Right cardiac atrium (tissue), 5 donors: ENCODE results near the gene POLN. TPM values are rescaled to one million over a fixed set of nuclear protein-coding genes. Genes with fewer than 3 reads are reported as not detected.
"Not testable (repeated sequence)": the region's sequence is repeated elsewhere in the genome, so short reads cannot be mapped to it uniquely, and the experiment has no call there.

Experiments used
- ATAC-seq, 2 donors: fragments of 200-7000 bp; cut with Tn5 transposase; one replicate each; pipeline versions ENCODE4 v1.8.0 to v1.9.1; 2020; ENCODE audit warnings: moderate library complexity in 2 of 2, mild to moderate bottlenecking in 1 of 2
- DNase-seq, 3 donors: peaks; one replicate each; pipeline ENCODE4 v3.0.0-alpha.2; 2020
- H3K27ac ChIP-seq: one replicate; pipeline ENCODE4 v1.5.1; 2013; ENCODE audit warnings: mild to moderate bottlenecking, low read length, control low read depth, moderate library complexity
- H3K27me3 ChIP-seq: one replicate; pipeline ENCODE4 v1.6.1; 2013; ENCODE audit not compliant: control insufficient read depth, insufficient read depth
- H3K4me1 ChIP-seq: one replicate; pipeline ENCODE4 v1.6.1; 2013; ENCODE audit warnings: low read length; ENCODE audit not compliant: control insufficient read depth, insufficient read depth
- H3K4me3 ChIP-seq: one replicate; pipeline ENCODE4 v1.5.1; 2013; ENCODE audit warnings: low read length, control low read depth
- H3K9me3 ChIP-seq: one replicate; pipeline ENCODE4 v1.6.1; 2013; ENCODE audit warnings: low read length; ENCODE audit not compliant: control insufficient read depth
- WGBS: extraction: QIAGEN DNeasy Blood & Tissue Kit; methylation state at CpG from one replicate; pipeline ENCODE4 v1.1.7; 2013; 5-methylcytosine and 5-hydroxymethylcytosine counted together
- intact Hi-C, 4 donors: fragments of 100-400 bp; cut with DNase I; formaldehyde crosslinking; loops; one replicate each; pipeline versions ENCODE4 v1.11.0 to v1.14.0; 2022 to 2023
- polyA plus RNA-seq: library from polyadenylated mRNA; stranded (reverse); fragments of 200-250 nt; gene quantifications from one replicate; pipeline ENCODE4 v1.2.3, GENCODE V29; 2013
- total RNA-seq, 4 donors: library from RNA; stranded (reverse); fragmentation: NEBNext Ultra II Directional; extraction: Animal tissue kit (Norgen Biotek cat#: 25700); gene quantifications; one replicate each; pipeline ENCODE4 v1.2.1, GENCODE V29; 2021
- donor health status: healthy with polysubstance abuse.
- donor health status: DM: no; HTN: yes; CAD: no.
- donor health status: DM: no; HTN: no; CAD: no.
- donor health status: DM: no; HTN: yes; CAD: no; lungs with severe emphysema.
- donor health status: DM: yes; HTN: yes; CAD: no.

POLN gene
- total and polyA plus RNA-seq, 5 donors: 1.5 to 5.9 (median 3.8) TPM

GRCh38 chr4:2284934-2285612 lies 43.2 kb upstream of the POLN start:
- Histone ChIP-seq H3K27me3 (no peaks in the 10 kb centered on the region), H3K27ac (no peak overlapping the region), H3K4me3 (no peak overlapping the region), H3K9me3 (no peaks in the 10 kb centered on the region), H3K4me1 (no peaks in the 10 kb centered on the region)
- intact Hi-C loops: no loop called here
- WGBS: 87% methylated on average over 15 of the region's 15 CpGs
- DNase-seq (peak in 1 of 3 donors; percentile 6), ATAC-seq (no peak)

- intact Hi-C loops: no loop called here
- H3K4me3 ChIP-seq: no peak overlapping the region
- no peak overlapping the region for H3K27ac ChIP-seq
- no peaks in the 10 kb centered on the region for H3K4me1 ChIP-seq
- ATAC-seq (no peak), DNase-seq (peak in 1 of 3 donors; percentile 4)
- H3K27me3 ChIP-seq: no peaks in the 10 kb centered on the region
- H3K9me3 ChIP-seq: no peaks in the 10 kb centered on the region
- WGBS: 95% methylated on average over 23 of the region's 23 CpGs
Measured at GRCh38 chr4:2284161-2284933, 42.4 kb upstream of the POLN start.

GRCh38 chr4:2283199-2283711 lies 41.3 kb upstream of the POLN start:
- Histone ChIP-seq H3K4me3 (no peak overlapping the region), H3K27ac (no peak overlapping the region), H3K9me3 (no peaks in the 10 kb centered on the region), H3K4me1 (no peaks in the 10 kb centered on the region), H3K27me3 (no peaks in the 10 kb centered on the region)
- DNase-seq (no peak), ATAC-seq (no peak)
- WGBS: 94% methylated on average over 3 of the region's 3 CpGs
- intact Hi-C loops: no loop called here

- WGBS: 52% methylated on average over 10 of the region's 10 CpGs
- Histone ChIP-seq H3K27me3 (no peaks in the 10 kb centered on the region), H3K27ac (no peak overlapping the region), H3K4me1 (no peaks in the 10 kb centered on the region), H3K4me3 (no peak overlapping the region), H3K9me3 (no peaks in the 10 kb centered on the region)
- ATAC-seq: peak in 1 of 2 donors; percentile 19
- peak in 2 of 3 donors; percentile 11 to 57 for DNase-seq
- intact Hi-C loops: no loop called here
Measured at GRCh38 chr4:2281575-2282343, 39.8 kb upstream of the POLN start.

- ATAC-seq (no peak), DNase-seq (peak in 1 of 3 donors; percentile 21)
- H3K9me3 ChIP-seq: no peaks in the 10 kb centered on the region
- no peak overlapping the region for H3K4me3 ChIP-seq
- no peaks in the 10 kb centered on the region for H3K27me3 ChIP-seq
- no peaks in the 10 kb centered on the region for H3K4me1 ChIP-seq
- 84% methylated on average over 13 of the region's 13 CpGs for WGBS
- no peak overlapping the region for H3K27ac ChIP-seq
- intact Hi-C loops: no loop called here
Measured at GRCh38 chr4:2280531-2281300, 38.8 kb upstream of the POLN start.

GRCh38 chr4:2277956-2278355 lies 36.0 kb upstream of the POLN start:
- no peak for DNase-seq
- no peaks in the 10 kb centered on the region for H3K4me1 ChIP-seq
- H3K27me3 ChIP-seq: no peaks in the 10 kb centered on the region
- intact Hi-C loops: no loop called here
- H3K4me3 ChIP-seq: no peak overlapping the region
- H3K9me3 ChIP-seq: no peaks in the 10 kb centered on the region
- no peak for ATAC-seq
- 92% methylated on average over 9 of the region's 9 CpGs for WGBS
- H3K27ac ChIP-seq: no peak overlapping the region

GRCh38 chr4:2276581-2277325 lies 34.8 kb upstream of the POLN start:
- Histone ChIP-seq H3K4me1 (no peaks in the 10 kb centered on the region), H3K4me3 (no peak overlapping the region), H3K27me3 (no peaks in the 10 kb centered on the region), H3K27ac (no peak overlapping the region), H3K9me3 (no peaks in the 10 kb centered on the region)
- ATAC-seq (no peak), DNase-seq (peak in 2 of 3 donors; percentile 5 to 29)
- intact Hi-C loops: no loop called here
- 94% methylated on average over 30 of the region's 30 CpGs for WGBS

GRCh38 chr4:2275546-2276251 lies 33.8 kb upstream of the POLN start:
- Histone ChIP-seq H3K27me3 (no peaks in the 10 kb centered on the region), H3K4me3 (no peak overlapping the region), H3K9me3 (no peaks in the 10 kb centered on the region), H3K27ac (no peak overlapping the region), H3K4me1 (no peaks in the 10 kb centered on the region)
- ATAC-seq: no peak
- intact Hi-C loops: no loop called here
- peak in 2 of 3 donors; percentile 5 to 45 for DNase-seq
- WGBS: 94% methylated on average over 44 of the region's 44 CpGs

GRCh38 chr4:2275044-2275397 lies 33.1 kb upstream of the POLN start:
- H3K27ac ChIP-seq, H3K27me3 ChIP-seq, H3K4me3 ChIP-seq, intact Hi-C loops, H3K9me3 ChIP-seq, H3K4me1 ChIP-seq, ATAC-seq: not testable (repeated sequence)
- peak in 2 of 3 donors; percentile 5 to 15 for DNase-seq
- 93% methylated on average over 10 of the region's 10 CpGs for WGBS
